ENCODE data around the gene EIPR1.
A peak's percentile ranks its signal among the peaks of the same experiment; 100 is the strongest.

EIPR1 gene

DNA sequence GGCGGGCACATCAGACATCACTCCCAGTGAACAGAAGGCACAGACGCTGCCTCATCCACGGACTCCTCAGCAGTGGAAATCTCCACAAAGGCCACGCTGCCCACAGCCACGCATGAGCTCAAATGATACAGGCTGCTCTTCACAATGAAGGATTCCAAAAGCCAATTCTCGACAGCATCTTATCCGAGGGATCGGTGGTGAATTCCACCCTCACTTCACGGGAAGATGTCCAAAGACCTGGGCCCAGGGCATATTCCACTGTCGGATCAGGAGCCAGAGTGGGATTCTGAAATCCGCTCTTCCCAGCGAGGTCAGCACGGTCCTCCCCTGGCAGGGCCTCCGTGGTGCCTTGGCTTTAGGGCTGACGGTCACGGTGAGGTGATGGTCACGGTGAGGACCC, 55.8 kb downstream of the EIPR1 start:
- no peak for DNase-seq

DNA sequence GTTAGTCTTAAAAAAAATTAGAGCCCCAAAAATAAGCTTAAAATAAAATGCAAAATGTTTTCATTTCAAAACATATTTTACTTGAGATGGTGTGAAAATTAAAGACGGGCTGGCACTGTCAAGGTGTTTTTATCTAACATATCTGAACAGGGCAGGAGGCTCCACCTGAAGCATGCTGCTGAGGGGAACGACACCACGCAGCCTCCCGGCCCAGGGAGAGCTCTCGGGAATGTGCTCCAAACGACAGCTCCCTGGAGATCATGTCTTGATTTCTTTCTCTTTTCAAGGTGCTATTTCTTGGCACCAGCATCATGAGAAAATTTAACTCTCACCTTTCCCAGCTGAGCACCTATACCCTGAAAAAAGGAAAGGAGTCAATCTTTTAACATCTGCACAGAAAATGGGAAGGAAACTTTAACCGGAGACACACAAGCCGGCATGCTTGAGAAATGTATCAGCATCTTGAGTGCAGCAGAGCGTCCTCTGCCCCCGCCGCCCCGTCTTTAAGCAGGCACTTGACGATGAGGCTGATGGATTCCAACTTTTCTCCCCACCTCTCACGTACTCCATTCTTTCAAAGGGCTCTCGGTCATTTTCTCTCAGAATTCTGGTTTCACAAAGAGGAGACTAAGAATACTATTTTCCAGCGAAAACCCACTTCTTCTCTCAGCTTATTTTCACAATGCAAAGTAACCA, 56.6 kb downstream of the EIPR1 start:
- DNase-seq = no peak

DNA sequence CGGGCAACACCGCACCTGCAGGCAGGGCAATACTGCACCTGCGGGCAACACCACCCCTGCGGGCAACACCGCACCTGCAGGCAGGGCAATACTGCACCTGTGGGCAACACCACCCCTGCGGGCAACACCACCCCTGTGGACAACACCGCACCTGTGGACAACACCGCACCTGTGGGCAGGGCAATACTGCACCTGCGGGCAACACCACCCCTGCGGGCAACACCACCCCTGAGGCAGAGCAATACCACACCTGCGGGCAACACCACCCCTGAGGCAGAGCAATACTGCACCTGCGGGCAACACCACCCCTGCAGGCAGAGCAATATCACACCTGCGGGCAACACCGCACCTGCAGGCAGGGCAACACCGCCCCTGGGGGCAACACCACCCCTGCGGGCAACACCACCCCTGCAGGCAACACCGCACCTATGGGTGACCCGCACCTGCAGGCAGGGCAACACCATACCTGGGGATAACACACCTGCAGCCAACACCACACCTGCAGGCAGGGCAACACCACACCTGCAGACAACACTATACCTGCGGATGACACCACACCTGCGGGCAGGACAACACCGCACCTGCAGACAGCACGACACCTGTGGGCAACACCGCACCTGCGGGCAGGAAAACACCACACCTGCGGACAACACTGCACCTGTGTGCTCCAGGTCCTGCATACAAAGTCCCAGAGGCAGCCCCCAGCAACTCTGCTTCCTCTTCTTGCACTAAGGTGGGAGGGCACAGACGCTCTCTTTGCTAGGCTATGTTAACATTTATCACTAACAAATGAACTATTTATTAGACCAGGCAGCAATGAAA, 57.7 kb downstream of the EIPR1 start:
- no peak for DNase-seq

DNA sequence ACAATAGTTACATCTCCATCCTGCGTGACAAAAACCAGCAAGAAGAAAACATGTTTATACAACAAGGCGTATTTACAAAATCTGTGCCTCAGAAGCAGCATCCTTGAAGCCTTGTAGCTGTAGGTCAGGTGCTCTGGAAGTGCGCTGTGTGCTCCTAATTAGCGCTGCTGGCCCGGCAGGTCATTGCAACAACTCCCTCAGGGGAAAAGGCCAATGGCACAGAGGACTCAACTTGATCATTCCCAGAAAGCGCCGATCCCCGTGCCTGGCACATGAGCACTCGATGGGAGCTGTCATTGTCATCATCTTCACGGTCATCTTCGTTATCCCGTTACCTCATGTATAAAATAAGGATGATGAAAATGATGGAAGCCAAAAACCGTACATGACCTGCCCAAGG, 58.5 kb downstream of the EIPR1 start:
- no peak for DNase-seq

- no peak for DNase-seq
Measured at GRCh38 chr2:3317871-3318590, 59.6 kb downstream of the EIPR1 start.

GRCh38 chr2:3317277-3317685, 60.3 kb downstream of the EIPR1 start:
- no peak for DNase-seq

DNA sequence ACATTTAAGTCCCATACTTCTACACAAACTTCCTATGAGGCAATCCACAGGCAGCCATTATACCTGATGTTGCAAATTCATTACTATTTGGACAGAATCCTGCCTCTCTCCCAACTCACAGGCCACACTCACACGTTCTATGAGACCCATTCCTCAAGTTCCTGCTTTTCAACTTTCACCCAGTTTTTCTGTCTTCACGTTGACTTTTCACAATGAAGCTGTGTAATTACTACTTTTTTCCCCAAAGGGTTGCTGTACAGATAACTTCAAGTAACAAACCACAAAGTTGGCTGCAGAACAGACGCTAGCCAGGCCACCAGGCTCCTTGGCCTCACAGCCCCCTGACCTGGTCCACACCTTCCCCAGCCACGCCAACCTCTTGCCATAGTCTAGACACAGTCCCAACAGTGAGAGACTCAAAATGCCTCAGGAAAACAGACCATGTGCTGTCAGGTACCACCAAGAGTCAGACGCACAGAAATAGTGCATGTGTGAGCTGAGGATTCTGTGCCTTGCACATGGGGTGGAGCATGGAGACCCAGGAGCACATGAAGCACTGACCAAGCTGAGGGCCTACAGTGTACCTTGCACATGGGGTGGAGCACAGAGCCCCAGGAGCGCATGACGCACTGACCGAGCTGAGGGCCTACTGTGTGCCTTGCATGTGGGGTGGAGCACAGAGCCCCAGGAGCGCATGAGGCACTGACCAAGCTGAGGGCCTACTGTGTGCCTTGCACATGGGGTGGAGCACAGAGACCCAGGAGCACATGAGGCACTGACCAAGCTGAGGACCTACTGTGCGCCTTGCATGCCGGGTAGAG, 61.0 kb downstream of the EIPR1 start:
- no peak for DNase-seq

- DNase-seq = no peak
Measured at GRCh38 chr2:3314626-3315025, 63.0 kb downstream of the EIPR1 start.

DNA sequence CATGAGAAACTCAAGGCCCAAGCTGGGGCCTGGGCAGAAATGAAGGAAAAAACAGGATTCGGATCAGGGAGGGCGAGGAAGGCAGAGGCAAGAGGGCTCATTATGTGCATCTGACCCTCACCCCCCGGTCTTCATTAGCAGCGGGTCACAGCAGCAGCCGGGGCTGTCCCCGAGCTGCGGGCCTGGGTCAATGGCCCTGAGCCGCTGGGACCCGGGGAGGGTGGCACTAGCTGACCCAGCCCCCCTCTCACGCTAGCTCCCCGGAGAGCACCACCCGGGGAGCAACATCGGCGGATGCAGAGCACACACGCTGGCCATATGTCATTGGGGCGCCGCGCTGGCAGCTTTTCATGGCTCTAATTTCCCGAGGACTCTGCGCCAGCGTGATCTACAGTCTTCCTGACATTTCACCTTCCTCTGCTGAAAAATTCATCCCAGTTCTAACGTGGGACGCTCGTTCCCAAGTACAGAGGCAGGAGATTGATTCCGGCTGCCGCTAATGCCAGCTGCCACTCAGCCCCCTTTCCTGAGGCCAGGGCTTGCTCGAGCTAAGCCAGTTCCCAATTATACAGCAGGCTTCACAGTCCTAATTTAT, 63.7 kb downstream of the EIPR1 start:
- DNase-seq = no peak

GRCh38 chr2:3312576-3313345, 64.9 kb downstream of the EIPR1 start:
- no peak for DNase-seq

- no peak for DNase-seq
Measured at GRCh38 chr2:3311601-3312000, 66.0 kb downstream of the EIPR1 start.

GRCh38 chr2:3309496-3310355, 67.9 kb downstream of the EIPR1 start:
- no peak for DNase-seq

GRCh38 chr2:3307901-3308300, 69.7 kb downstream of the EIPR1 start:
- DNase-seq = no peak

DNA sequence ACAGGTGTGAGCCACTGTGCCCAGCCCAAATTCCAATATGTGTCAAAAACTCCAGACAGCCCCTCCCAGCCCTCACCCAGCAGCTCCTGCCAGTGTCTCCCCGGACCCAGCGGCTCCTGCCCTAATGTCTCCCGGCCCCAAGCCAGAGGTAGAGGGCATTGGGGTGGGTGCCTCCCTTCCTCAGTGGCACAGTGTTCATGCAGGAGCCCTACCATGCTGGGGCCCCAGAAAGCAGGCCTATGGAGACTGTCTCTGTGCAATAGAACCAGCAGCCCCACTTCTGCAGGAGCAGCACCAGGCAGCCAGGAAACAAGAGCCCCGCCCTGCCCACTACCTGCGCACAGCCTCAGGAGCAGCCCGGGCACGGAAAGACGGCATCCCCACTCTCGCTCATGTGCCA, 70.4 kb downstream of the EIPR1 start:
- no peak for DNase-seq

DNA sequence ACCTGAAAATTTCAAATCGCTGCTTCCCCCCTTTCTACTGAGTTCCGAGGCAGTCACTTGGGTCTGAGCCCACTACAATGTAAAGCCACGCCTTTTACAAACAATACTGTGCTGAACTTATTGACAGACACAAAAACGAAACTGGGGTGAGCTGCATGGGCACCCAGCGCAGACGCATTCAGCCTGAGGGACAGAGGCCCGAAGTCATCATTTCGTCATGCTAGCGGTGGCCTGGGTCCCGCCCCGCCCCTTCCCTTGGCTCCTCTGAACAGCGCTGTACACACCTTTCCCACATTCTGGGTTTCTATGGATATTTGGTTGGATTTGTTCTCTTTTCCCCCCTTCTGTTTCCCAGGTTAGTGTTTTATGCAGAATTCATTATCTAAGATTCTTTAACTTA, 71.7 kb downstream of the EIPR1 start:
- no peak for DNase-seq

DNA sequence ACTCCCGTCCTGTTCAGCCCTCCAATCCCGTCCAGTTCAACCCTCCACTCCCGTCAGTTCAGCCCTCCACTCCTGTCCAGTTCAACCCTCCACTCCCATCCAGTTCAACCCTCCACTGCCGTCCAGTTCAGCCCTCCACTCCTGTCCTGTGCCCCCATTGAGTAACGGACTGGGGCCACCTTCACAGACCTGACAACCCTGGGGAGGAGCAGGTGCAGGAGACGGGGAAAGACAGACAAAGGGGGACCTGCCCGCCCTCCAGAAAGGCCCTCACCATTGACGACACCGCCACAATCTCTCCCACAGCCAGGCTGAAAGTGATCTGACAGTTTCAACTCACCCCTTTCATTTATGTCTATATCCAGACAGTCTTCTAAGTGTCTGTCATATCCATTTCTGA, 72.2 kb downstream of the EIPR1 start:
- no peak for DNase-seq

DNA sequence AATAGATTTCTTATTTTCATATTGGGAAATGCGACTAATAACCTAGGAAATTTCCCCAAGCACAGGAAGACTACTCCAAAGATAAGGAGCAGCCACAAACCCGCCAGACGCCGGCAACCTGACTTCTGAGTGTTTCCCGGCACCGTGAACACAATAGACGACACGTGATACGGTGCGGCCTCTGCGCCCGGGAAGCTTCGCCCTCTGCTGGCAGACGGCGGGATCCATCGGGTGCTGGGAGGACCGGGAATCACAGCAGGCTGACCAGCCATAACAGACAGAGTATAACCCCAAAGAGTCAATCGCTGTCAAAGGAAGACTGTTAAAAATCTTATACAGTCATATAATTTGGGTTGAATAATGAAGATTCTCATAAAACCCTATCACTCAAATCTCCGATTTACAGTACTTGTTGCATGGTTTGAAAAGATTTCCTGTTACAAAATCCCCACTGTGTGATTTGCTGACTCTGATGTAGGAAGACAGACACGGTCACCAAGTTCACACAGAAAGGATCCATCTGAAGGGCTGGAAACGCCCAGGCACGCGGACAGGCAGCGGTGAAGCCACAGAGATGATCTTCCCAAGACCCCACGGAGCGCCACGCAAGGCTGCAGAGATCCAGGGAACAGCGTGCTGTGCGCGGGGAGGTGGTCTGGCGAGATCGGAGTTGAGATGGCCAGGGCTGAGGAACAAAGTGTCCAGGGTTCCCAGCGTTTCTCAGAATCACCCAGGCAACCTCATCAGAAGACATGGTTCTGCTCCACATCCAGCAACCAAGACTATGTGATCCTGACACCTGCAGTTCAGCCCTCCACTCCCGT, 73.8 kb downstream of the EIPR1 start:
- DNase-seq = peak; percentile 78

GRCh38 chr2:3302751-3303582, 74.7 kb downstream of the EIPR1 start:
- no peak for DNase-seq

DNA sequence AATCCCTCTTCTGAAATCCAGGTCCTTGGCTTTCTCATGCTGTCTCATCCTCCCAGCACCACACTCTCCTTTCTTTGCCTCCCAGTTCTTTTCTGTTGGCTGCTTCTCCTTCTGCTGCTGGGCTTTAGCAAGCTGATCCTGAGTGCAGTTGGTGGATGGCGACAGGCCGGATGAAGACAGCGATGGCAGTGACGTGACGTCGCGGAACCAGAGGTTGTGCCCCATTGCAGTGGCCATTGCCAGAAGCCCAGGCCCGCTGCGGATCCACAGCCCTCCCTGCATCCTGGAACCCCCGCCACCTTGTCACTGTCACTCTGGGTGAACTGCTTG, 75.2 kb downstream of the EIPR1 start:
- no peak for DNase-seq
